Measurements from ENCODE around the gene ING5.

Gene ING5

GRCh38 chr2:241724259-241724974 lies 22.6 kb downstream of the ING5 start:
- Histone ChIP-seq H3K9me3 (ENCODE audit: insufficient read depth, low read length) (peaks cover 24% of the 10 kb centered on the region; the same call in 1 of the 2 replicates), H2AFZ (ENCODE audit: low read depth, low read length, severe bottlenecking) (no peak overlapping the region), H3K27me3 (ENCODE audit: low read length) (no peaks in the 10 kb centered on the region), H3K4me2 (ENCODE audit: low read depth, low read length, poor library complexity, severe bottlenecking) (no peak overlapping the region), H3K9ac (ENCODE audit: low read length) (no peak overlapping the region), H3K36me3 (ENCODE audit: low read length) (peaks cover 24% of the 10 kb centered on the region), H3F3A (ENCODE audit: insufficient read depth) (no peaks in the 10 kb centered on the region), H4K20me1 (ENCODE audit: low read depth, low read length) (no peaks in the 10 kb centered on the region), H3K27ac (ENCODE audit: low read depth, low read length) (no peak overlapping the region), H3K79me2 (ENCODE audit: insufficient read depth, low read length) (no peaks in the 10 kb centered on the region), H3K9me2 (replicated peaks; ENCODE audit: insufficient read depth, low read length) (no peaks in the 10 kb centered on the region), H3K4me3 (ENCODE audit: insufficient read depth, low read length, poor library complexity, severe bottlenecking) (no peak overlapping the region)
- no peak for TF ChIP-seq CTCF (IDR thresholded peaks at IDR 0.05; ENCODE audit: insufficient read depth, low read length, poor library complexity, severe bottlenecking)
- no peak for TF ChIP-seq EZH2phosphoT487 (conservative IDR thresholded peaks at IDR 0.05; ENCODE audit: low read length)

- H3K27ac ChIP-seq (ENCODE audit: low read depth, low read length): no peak overlapping the region
- H3K79me2 ChIP-seq (ENCODE audit: insufficient read depth, low read length): no peaks in the 10 kb centered on the region
- peaks cover 22% of the 10 kb centered on the region for H3K36me3 ChIP-seq (ENCODE audit: low read length)
- H4K20me1 ChIP-seq (ENCODE audit: low read depth, low read length): no peaks in the 10 kb centered on the region
- no peaks in the 10 kb centered on the region for H3K27me3 ChIP-seq (ENCODE audit: low read length)
- no peak overlapping the region for H3K4me2 ChIP-seq (ENCODE audit: low read depth, low read length, poor library complexity, severe bottlenecking)
- H2AFZ ChIP-seq (ENCODE audit: low read depth, low read length, severe bottlenecking): no peak overlapping the region
- peaks cover 24% of the 10 kb centered on the region; the same call in 1 of the 2 replicates for H3K9me3 ChIP-seq (ENCODE audit: insufficient read depth, low read length)
- TF ChIP-seq EZH2phosphoT487 (conservative IDR thresholded peaks at IDR 0.05; ENCODE audit: low read length) (no peak), CTCF (IDR thresholded peaks at IDR 0.05; ENCODE audit: insufficient read depth, low read length, poor library complexity, severe bottlenecking) (no peak)
- H3K4me3 ChIP-seq (ENCODE audit: insufficient read depth, low read length, poor library complexity, severe bottlenecking): no peak overlapping the region
- H3K9ac ChIP-seq (ENCODE audit: low read length): no peak overlapping the region
- no peaks in the 10 kb centered on the region for H3F3A ChIP-seq (ENCODE audit: insufficient read depth)
- H3K9me2 ChIP-seq (replicated peaks; ENCODE audit: insufficient read depth, low read length): no peaks in the 10 kb centered on the region
Measured at GRCh38 chr2:241724975-241725870, 23.4 kb downstream of the ING5 start.

GRCh38 chr2:241726459-241726858 lies 24.6 kb downstream of the ING5 start:
- Histone ChIP-seq H3K9me2 (replicated peaks; ENCODE audit: insufficient read depth, low read length) (no peaks in the 10 kb centered on the region), H3K36me3 (ENCODE audit: low read length) (peaks cover 16% of the 10 kb centered on the region), H3K4me2 (ENCODE audit: low read depth, low read length, poor library complexity, severe bottlenecking) (no peak overlapping the region), H3K9me3 (ENCODE audit: insufficient read depth, low read length) (peaks cover 21% of the 10 kb centered on the region; the same call in 1 of the 2 replicates), H3K27ac (ENCODE audit: low read depth, low read length) (no peak overlapping the region), H3K27me3 (ENCODE audit: low read length) (no peaks in the 10 kb centered on the region), H4K20me1 (ENCODE audit: low read depth, low read length) (no peaks in the 10 kb centered on the region), H2AFZ (ENCODE audit: low read depth, low read length, severe bottlenecking) (no peak overlapping the region), H3K4me3 (ENCODE audit: insufficient read depth, low read length, poor library complexity, severe bottlenecking) (no peak overlapping the region), H3F3A (ENCODE audit: insufficient read depth) (no peaks in the 10 kb centered on the region), H3K79me2 (ENCODE audit: insufficient read depth, low read length) (no peaks in the 10 kb centered on the region), H3K9ac (ENCODE audit: low read length) (no peak overlapping the region)
- TF ChIP-seq CTCF (IDR thresholded peaks at IDR 0.05; ENCODE audit: insufficient read depth, low read length, poor library complexity, severe bottlenecking) (no peak), EZH2phosphoT487 (conservative IDR thresholded peaks at IDR 0.05; ENCODE audit: low read length) (no peak)
